NCI-H146 treated with DMSO at 0.1 percent for 48 hours (cell line): ENCODE data around the gene IP6K1.
"Not testable (repeated sequence)": the region's sequence is repeated elsewhere in the genome, so short reads cannot be mapped to it uniquely, and the experiment has no call there.

Experiments
- DNase-seq: peaks from one replicate; lab custom pipeline; 2025; ENCODE audit not compliant: unreplicated experiment; lab: John Stamatoyannopoulos, UW

Gene IP6K1

DNA sequence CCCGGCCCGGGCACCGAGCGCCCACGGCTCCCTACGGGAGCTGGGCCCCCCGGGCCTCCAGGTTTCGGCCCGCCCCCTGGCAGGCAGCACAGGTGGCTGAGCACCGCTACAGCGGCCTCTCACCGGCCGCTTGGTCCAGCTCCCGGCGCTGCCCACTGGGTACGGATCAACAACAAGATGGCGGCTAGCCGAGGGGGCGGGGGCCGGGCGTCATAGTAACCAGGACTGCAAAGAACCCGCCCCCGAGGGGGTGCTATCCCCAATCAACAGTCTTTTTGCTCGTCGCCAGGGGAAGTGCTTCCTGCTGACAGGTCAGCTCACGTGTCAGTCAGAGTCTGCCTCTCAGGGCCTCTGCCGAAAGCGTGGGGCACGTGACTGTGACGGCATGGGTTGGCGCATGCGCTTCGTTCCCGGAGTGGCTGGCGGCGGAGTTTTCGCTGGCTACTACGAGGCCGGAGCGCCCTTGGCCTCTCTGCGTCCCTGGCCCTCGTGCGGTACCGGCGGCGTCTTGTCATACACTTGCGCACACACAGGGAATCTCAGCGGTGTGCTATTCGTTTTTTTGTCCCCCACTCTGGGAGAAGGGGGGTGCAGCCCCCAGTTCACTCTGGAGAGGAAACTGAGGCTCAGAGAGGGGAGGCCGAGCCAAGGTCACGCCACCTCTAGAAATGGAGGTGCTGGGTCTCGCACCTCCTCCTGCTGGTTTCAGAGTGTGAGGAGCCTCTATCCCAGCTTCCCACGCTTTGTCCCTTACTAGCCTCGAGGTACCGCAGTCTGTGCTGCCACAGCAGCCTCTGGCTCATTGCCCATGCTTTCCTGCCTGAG lies at the start of gene IP6K1:
TSS of gene IP6K1 (minus strand) at position 186 of the 825 bp plus-strand sequence. CDS start 38,502 bp downstream, outside the sequence.
- DNase-seq: peak; percentile 95

GRCh38 chr3:49831341-49831740 lies 45.0 kb upstream of the IP6K1 start:
- no peak for DNase-seq

GRCh38 chr3:49826016-49826415 lies 39.7 kb upstream of the IP6K1 start:
- DNase-seq: no peak

DNA sequence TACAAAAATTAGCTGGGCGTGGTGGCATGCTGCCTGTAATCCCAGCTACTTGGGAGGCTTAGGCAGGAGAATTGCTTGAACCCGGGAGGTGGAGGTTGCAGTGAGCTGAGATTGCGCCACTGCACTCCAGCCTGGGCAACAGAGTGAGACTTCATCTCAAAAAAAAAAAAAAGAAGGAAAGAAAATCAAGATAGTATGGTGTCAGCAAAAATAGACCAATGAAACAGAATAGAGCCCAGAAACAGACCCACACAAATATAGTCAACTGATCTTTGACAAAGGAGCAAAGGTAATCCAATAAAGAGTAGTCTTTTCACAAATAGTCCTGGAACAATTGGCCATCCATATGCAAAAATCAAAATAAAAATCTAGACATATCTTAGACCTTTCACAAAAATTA lies 36.8 kb upstream of the IP6K1 start:
- DNase-seq: not testable (repeated sequence)

DNA sequence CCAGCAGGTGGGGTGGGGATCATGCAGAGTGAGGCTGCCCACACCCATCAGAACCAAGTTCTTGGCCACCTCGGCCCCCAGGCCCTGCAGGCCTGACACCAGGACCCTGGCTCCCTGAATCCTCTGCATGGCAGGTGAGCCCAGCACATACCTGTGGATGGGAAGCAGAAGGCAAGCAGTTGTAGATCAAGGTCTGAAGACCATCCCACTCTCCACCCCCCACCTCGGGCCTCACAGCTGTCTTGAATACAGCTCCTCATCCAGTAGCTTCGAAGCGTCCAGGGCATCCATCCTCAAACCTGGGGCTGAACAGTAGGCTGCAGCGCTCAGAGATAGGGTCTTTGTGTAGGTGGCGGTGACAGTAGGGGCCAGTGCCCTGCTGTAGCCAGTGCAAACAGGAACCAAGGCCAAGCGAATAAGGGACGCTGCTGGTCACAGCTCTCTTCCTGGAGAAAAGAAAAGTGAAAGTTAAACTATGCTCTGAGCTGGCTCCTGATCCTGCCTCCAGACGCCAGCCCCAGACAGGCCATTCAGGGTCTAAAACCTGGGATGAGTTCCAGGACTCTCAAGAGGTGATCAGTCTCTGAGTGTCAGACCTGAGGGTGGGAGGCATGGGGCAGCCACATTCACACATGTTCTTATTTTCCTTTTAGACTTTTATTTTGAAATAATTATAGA lies 27.3 kb upstream of the IP6K1 start, which contains the start of gene UBA7:
TSS of gene UBA7 (minus strand) at position 457 of the 678 bp plus-strand sequence. CDS start at position 291, 166 bp downstream.
- DNase-seq: no peak

GRCh38 chr3:49812916-49813496 lies 26.7 kb upstream of the IP6K1 start:
- DNase-seq: no peak

GRCh38 chr3:49807431-49808114 lies 21.2 kb upstream of the IP6K1 start:
- DNase-seq: no peak

- DNase-seq: no peak
These were observed 20.5 kb upstream of the IP6K1 start for GRCh38 chr3:49806850-49807249.

DNA sequence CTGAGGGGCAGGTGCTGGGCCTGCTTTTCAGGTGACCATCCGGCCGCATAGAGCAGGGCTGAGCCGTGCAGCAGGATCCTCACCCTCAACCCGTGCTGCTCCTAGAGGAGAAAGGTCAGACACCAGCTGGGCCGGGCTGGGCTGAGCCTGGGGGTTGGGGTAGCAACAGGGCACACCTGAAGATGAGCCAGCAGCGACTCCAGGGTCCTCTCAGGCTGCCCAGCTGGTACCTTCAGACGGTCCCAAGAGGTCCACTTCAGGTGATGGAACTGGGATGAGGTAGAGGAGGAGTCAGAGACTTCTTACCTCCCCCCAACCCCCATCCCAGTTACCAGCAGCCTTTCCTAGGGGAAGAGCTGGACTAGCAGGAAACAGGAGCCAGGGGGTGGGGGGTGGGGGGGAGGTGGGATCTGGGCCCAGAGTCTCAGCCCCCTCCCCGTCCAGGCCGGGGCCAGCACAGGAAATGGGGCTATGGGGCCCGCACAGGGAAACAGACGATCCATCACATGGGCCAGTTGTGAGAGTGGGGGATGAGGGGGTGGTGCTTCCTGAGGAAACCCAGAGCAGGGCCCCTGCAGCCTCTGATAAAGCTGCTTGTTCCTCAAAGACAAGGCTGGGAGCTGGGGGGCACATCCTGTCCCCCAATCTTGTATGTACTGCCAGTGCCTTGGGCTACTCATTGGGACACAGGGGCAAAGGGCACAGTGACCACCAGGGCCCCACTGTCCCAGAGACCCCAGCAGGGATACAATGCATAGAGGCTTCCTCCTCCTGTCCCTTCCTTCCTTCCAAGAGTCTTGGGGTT lies 19.8 kb upstream of the IP6K1 start:
- no peak for DNase-seq

- DNase-seq: no peak
These were observed 19.0 kb upstream of the IP6K1 start for GRCh38 chr3:49805367-49805782.

GRCh38 chr3:49804141-49805041 lies 18.0 kb upstream of the IP6K1 start:
- no peak for DNase-seq

- no peak for DNase-seq
These were observed 17.3 kb upstream of the IP6K1 start for GRCh38 chr3:49803465-49804140.

GRCh38 chr3:49802719-49803464 lies 16.6 kb upstream of the IP6K1 start, which contains the start of gene INKA1:
INKA1 (plus strand) TSS chr3:49803261; CDS start chr3:49803393, 132 bp downstream.
- DNase-seq: peak; percentile 22

- no peak for DNase-seq
These were observed 14.8 kb upstream of the IP6K1 start for GRCh38 chr3:49801160-49801559.

DNA sequence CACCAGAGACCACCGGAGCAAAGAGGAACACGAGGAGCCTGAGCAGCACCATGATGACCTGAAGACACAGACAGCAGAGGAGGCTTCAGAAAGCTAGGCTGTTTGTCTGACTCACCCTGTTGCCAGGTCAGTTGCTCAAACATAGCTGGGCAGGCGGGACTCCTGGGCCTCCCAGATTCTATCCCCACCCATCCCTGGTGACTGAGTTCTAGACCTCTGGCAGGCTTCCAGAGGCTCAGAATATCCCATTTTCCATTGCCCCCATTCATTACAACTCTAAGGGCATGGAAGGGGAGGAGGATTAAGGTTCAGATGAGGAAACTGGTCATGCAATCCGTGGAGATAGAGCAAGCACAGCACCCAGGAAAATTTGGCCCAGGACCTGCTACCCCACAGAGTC lies 13.4 kb upstream of the IP6K1 start, which contains the start of gene CDHR4:
TSS of gene CDHR4 (minus strand) at position 113 of the 400 bp plus-strand sequence. CDS start at position 52, 61 bp downstream.
- no peak for DNase-seq

- DNase-seq: no peak
These were observed 12.8 kb upstream of the IP6K1 start for GRCh38 chr3:49799105-49799504.

GRCh38 chr3:49794926-49795905 lies 8.9 kb upstream of the IP6K1 start:
- no peak for DNase-seq
